Activated CD4-positive, alpha-beta memory T cell treated with anti-CD3 and anti-CD28 coated beads for 36 hours (primary cell): Measurements from ENCODE around the gene ZNF385A. TPM values are rescaled to one million over a fixed set of nuclear protein-coding genes. Genes with fewer than 3 reads are reported as not detected.

ENCODE experiments used
- CTCF ChIA-PET: fragments of 350-600 bp; sonication (Branson Sonifier 250); formaldehyde crosslinking; loops from one replicate; lab custom pipeline; 2021; ENCODE audit warnings: antibody characterized with exemption, inconsistent platforms; lab: Charles Lee
- POLR2A ChIA-PET: fragments of 350-600 bp; sonication (Branson Sonifier 250); formaldehyde crosslinking; loops from one replicate; lab custom pipeline; 2021; ENCODE audit warnings: antibody characterized with exemption; lab: Charles Lee
- DNase-seq: peaks from one replicate; pipeline ENCODE4 v3.0.0-alpha.2; 2020
- H3K27ac Mint-ChIP-seq: one replicate; pipeline ENCODE4 v1.8.0; 2021; ENCODE audit warnings: mixed read lengths
- H3K27me3 Mint-ChIP-seq: one replicate; pipeline ENCODE4 v1.8.0; 2021; ENCODE audit warnings: mixed read lengths
- H3K36me3 Mint-ChIP-seq: one replicate; pipeline ENCODE4 v1.8.0; 2021; ENCODE audit warnings: mixed read lengths
- H3K4me1 Mint-ChIP-seq: one replicate; pipeline ENCODE4 v1.8.0; 2021; ENCODE audit warnings: low read depth, mixed read lengths
- H3K4me3 Mint-ChIP-seq: one replicate; pipeline ENCODE4 v1.8.0; 2021; ENCODE audit warnings: mild to moderate bottlenecking, mixed read lengths
- H3K9me3 Mint-ChIP-seq: one replicate; pipeline ENCODE4 v1.8.0; 2021; ENCODE audit warnings: mixed read lengths
- intact Hi-C: fragments of 100-400 bp; cut with micrococcal nuclease; formaldehyde crosslinking; loops from one replicate; pipeline ENCODE4 v1.15.1; 2023
- total RNA-seq, 2 experiments: library from RNA; stranded (reverse); gene quantifications; one replicate each; pipeline ENCODE4 v1.2.3, GENCODE V29; 2021

Gene ZNF385A
- total RNA-seq, 2 experiments from 2014 or later: 1.3 TPM

- peak; percentile 79 for DNase-seq
- intact Hi-C loops: no loop called here
- Mint-ChIP-seq H3K4me3 (peak overlapping the region; percentile 64), H3K4me1 (peaks cover 26% of the 10 kb centered on the region), H3K9me3 (no peaks in the 10 kb centered on the region), H3K27me3 (no peaks in the 10 kb centered on the region), H3K36me3 (peaks cover 8% of the 10 kb centered on the region), H3K27ac (no peak overlapping the region)
- CTCF ChIA-PET: interaction anchor here (0.6 to 2.9 kb wide), 7 partner anchors 9 to 48 kb away, joined by 3 to 31 read pairs (median 5); no protein-coding TSS in a partner anchor
- POLR2A ChIA-PET: interaction anchor here (1.1 kb wide), 1 partner anchor 9 kb away, joined by 3 read pairs; no protein-coding TSS in a partner anchor
Measured at GRCh38 chr12:54390668-54391551, 6.4 kb upstream of the ZNF385A start.

- Mint-ChIP-seq H3K27me3 (no peaks in the 10 kb centered on the region), H3K9me3 (no peaks in the 10 kb centered on the region), H3K4me1 (peaks cover 26% of the 10 kb centered on the region), H3K36me3 (peaks cover 8% of the 10 kb centered on the region), H3K27ac (no peak overlapping the region), H3K4me3 (no peak overlapping the region)
- intact Hi-C loops: no loop called here
- no peak for DNase-seq
- ChIA-PET POLR2A (no interaction called here), CTCF (interaction anchor here (0.6 to 2.5 kb wide), 3 partner anchors 9 to 49 kb away, joined by 3 to 9 read pairs (median 5); no protein-coding TSS in a partner anchor)
Measured at GRCh38 chr12:54390176-54390667, 5.7 kb upstream of the ZNF385A start.

- H3K9me3 Mint-ChIP-seq: no peaks in the 10 kb centered on the region
- ChIA-PET POLR2A (no interaction called here), CTCF (interaction anchor here (1.4 to 2.5 kb wide), 2 partner anchors 10 to 15 kb away, joined by 5 to 9 read pairs; no protein-coding TSS in a partner anchor)
- H3K4me3 Mint-ChIP-seq: no peak overlapping the region
- no peaks in the 10 kb centered on the region for H3K27me3 Mint-ChIP-seq
- DNase-seq: no peak
- peaks cover 4% of the 10 kb centered on the region for H3K36me3 Mint-ChIP-seq
- no peak overlapping the region for H3K27ac Mint-ChIP-seq
- peaks cover 25% of the 10 kb centered on the region for H3K4me1 Mint-ChIP-seq
- intact Hi-C loops: no loop called here
Measured at GRCh38 chr12:54389607-54390175, 5.2 kb upstream of the ZNF385A start.

GRCh38 chr12:54389134-54389508, 4.6 kb upstream of the ZNF385A start:
- Mint-ChIP-seq H3K4me1 (peaks cover 19% of the 10 kb centered on the region), H3K27me3 (no peaks in the 10 kb centered on the region), H3K9me3 (no peaks in the 10 kb centered on the region), H3K4me3 (no peak overlapping the region), H3K27ac (no peak overlapping the region), H3K36me3 (no peaks in the 10 kb centered on the region)
- intact Hi-C loops: no loop called here
- DNase-seq: no peak
- ChIA-PET POLR2A (no interaction called here), CTCF (interaction anchor here (2.5 kb wide), 1 partner anchor 11 kb away, joined by 9 read pairs; no protein-coding TSS in a partner anchor)

GRCh38 chr12:54388237-54389133, 4.0 kb upstream of the ZNF385A start:
- H3K27ac Mint-ChIP-seq: no peak overlapping the region
- H3K4me3 Mint-ChIP-seq: no peak overlapping the region
- no peaks in the 10 kb centered on the region for H3K9me3 Mint-ChIP-seq
- CTCF ChIA-PET: interaction anchor here (0.9 to 2.5 kb wide), 7 partner anchors 9 to 173 kb away, joined by 3 to 27 read pairs (median 4); no protein-coding TSS in a partner anchor
- H3K36me3 Mint-ChIP-seq: no peaks in the 10 kb centered on the region
- H3K4me1 Mint-ChIP-seq: peaks cover 14% of the 10 kb centered on the region
- intact Hi-C loops: no loop called here
- DNase-seq: no peak
- POLR2A ChIA-PET: interaction anchor here (0.6 kb wide), 2 partner anchors 63 to 100 kb away, joined by 3 read pairs; no protein-coding TSS in a partner anchor
- H3K27me3 Mint-ChIP-seq: no peaks in the 10 kb centered on the region

- CTCF ChIA-PET: interaction anchor here (0.6 to 2.5 kb wide), 6 partner anchors 13 to 171 kb away, joined by 3 to 27 read pairs (median 6); no protein-coding TSS in a partner anchor
- peaks cover 15% of the 10 kb centered on the region for H3K4me1 Mint-ChIP-seq
- DNase-seq: no peak
- no peak overlapping the region for H3K4me3 Mint-ChIP-seq
- H3K27me3 Mint-ChIP-seq: no peaks in the 10 kb centered on the region
- POLR2A ChIA-PET: no interaction called here
- H3K36me3 Mint-ChIP-seq: no peaks in the 10 kb centered on the region
- H3K27ac Mint-ChIP-seq: peak overlapping the region; percentile 13
- intact Hi-C loops: no loop called here
- no peaks in the 10 kb centered on the region for H3K9me3 Mint-ChIP-seq
Measured at GRCh38 chr12:54387114-54387467, 2.6 kb upstream of the ZNF385A start.

- Mint-ChIP-seq H3K36me3 (no peaks in the 10 kb centered on the region), H3K27me3 (no peaks in the 10 kb centered on the region), H3K4me1 (peaks cover 11% of the 10 kb centered on the region), H3K4me3 (no peak overlapping the region), H3K9me3 (no peaks in the 10 kb centered on the region), H3K27ac (peak overlapping the region; percentile 13)
- POLR2A ChIA-PET: no interaction called here
- CTCF ChIA-PET: interaction anchor here (0.6 to 2.5 kb wide), 5 partner anchors 13 to 171 kb away, joined by 3 to 27 read pairs (median 9); no protein-coding TSS in a partner anchor
- no peak for DNase-seq
- intact Hi-C loops: no loop called here
Measured at GRCh38 chr12:54386403-54387113, 2.0 kb upstream of the ZNF385A start.

GRCh38 chr12:54385251-54385914, 850 bp upstream of the ZNF385A start:
- no peak overlapping the region for H3K27ac Mint-ChIP-seq
- H3K4me1 Mint-ChIP-seq: peaks cover 10% of the 10 kb centered on the region
- H3K27me3 Mint-ChIP-seq: no peaks in the 10 kb centered on the region
- H3K36me3 Mint-ChIP-seq: no peaks in the 10 kb centered on the region
- no peaks in the 10 kb centered on the region for H3K9me3 Mint-ChIP-seq
- H3K4me3 Mint-ChIP-seq: no peak overlapping the region
- DNase-seq: no peak
- CTCF ChIA-PET: interaction anchor here (0.8 to 1.6 kb wide), 6 partner anchors 8 to 170 kb away, joined by 3 to 8 read pairs (median 4); no protein-coding TSS in a partner anchor
- intact Hi-C loops: no loop called here
- POLR2A ChIA-PET: interaction anchor here (0.6 kb wide), 1 partner anchor 53 kb away, joined by 4 read pairs; no protein-coding TSS in a partner anchor

GRCh38 chr12:54383041-54383609, 1.4 kb downstream of the ZNF385A start:
- CTCF ChIA-PET: interaction anchor here (0.8 to 6.0 kb wide), 12 partner anchors 10 to 196 kb away, joined by 3 to 101 read pairs (median 4); no protein-coding TSS in a partner anchor
- Mint-ChIP-seq H3K27ac (peak overlapping the region; percentile 0), H3K36me3 (no peaks in the 10 kb centered on the region), H3K4me1 (peaks cover 14% of the 10 kb centered on the region), H3K4me3 (no peak overlapping the region), H3K27me3 (no peaks in the 10 kb centered on the region), H3K9me3 (no peaks in the 10 kb centered on the region)
- POLR2A ChIA-PET: interaction anchor here (1.1 kb wide), 1 partner anchor 12 kb away, joined by 4 read pairs; no protein-coding TSS in a partner anchor
- DNase-seq: peak; percentile 70
- intact Hi-C loops: no loop called here

- H3K27ac Mint-ChIP-seq: no peak overlapping the region
- H3K9me3 Mint-ChIP-seq: no peaks in the 10 kb centered on the region
- H3K27me3 Mint-ChIP-seq: no peaks in the 10 kb centered on the region
- intact Hi-C loops: no loop called here
- no peak for DNase-seq
- no peak overlapping the region for H3K4me3 Mint-ChIP-seq
- no peaks in the 10 kb centered on the region for H3K36me3 Mint-ChIP-seq
- ChIA-PET POLR2A (no interaction called here), CTCF (interaction anchor here (0.6 to 6.0 kb wide), 22 partner anchors 9 to 373 kb away, joined by 3 to 101 read pairs (median 7); partner anchors contain the start of genes CBX5, HNRNPA1 and HOXC8)
- H3K4me1 Mint-ChIP-seq: peaks cover 10% of the 10 kb centered on the region
Measured at GRCh38 chr12:54381136-54381535, 3.4 kb downstream of the ZNF385A start.
